DMS79 (cell line): ENCODE results near the gene MSN.

Experiments
- DNase-seq: peaks from one replicate; lab custom pipeline; 2025; lab: John Stamatoyannopoulos, UW

MSN gene

DNA sequence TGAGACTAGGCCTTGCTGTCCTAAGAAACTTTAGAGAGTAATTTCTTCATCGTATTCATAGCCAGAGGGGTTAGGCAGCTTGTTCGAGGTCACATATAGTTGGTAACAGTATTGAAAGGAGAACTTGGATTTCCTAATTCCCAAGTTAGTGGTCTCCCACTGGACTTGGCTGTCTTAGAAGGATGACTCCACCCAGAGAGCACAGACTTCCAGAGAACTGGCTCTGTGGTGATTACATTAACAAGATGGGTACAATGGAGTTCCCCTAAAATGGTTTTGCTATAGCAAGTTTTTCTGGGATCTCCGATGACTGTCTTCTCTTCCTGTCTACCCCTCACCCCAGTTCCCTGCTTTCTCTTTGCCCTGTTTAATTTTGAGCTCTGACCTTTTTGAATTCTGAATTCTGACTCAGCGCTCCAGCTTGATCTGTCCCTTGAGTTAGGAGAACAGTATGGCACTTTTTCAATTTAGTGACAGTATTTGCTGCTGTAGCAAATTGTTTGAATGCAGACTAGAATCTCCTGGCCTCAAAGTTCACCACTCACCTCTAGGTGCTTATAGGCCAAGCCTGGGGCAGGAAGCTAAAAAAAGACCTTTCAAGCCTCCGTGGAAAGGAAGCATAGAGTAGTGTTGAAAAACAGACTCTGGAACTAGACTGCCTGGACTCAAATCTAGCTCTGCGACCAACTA lies 6.9 kb downstream of the MSN start:
- DNase-seq, result no peak

DNA sequence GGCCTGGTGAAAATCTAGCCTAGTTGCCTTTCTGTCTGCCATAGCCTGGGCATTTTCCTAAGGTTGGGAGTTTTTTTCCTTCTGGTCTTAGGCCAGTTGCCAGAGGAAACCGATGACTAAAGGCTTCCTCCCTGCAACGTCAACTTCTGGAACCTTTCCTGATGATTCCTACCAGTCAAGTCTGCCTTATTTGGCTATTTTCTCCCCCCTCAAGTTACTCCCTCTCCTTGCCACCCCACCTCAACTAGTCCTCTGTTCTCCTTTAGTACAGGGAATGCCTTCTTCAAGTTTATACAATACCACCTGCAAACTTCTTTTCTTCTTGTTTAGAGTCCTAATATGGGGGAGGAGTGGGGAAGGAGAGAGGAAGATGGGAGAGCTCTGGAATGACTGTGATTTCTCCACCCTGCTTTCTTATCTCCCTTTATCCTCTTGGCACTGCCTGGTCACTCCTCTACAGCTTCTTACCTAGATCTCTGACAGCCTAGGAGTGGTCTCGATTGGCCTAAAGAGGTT lies 10.6 kb downstream of the MSN start:
- no peak for DNase-seq

DNA sequence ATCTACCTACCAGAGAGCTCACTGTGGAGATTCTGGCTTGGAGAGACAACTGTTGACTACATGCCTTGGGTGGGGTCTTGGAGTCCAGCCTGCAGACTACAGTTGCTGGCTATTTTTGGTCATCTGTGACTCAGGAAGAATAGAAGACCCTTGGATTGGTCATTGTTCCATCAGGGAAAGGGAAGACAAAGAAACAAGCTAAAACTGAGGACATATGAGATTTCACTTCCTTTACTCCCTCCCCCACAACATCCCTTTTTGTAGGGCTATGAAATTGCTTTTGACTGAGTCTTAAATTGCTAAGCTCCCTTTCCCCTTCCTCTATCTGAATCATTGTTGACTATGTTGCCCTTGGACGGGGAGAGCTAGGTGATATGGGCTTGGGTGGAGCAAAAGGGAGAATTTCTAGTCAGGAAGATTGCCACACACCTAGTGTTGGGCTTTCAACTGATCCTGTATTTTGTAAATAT lies 11.7 kb downstream of the MSN start:
- no peak for DNase-seq

DNA sequence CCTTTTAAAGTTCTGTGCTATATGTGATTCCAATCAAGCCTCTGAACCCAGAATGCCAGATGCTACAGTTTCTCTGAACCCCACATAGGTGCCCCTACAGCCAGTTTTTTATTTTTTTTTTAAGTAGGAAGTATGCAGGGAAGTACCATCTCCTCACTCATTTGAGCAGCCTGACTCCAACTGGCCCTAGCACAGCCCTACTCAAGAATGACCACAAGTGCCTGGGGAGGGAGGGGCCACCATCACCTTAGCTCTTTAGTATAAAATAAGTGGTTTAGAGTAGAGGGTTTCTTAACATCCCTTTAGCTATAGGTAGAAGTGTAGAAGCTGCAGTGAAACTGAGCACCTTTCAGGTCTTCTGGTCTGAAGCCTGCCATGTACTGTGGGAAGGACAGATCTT lies 14.4 kb downstream of the MSN start:
- DNase-seq, result no peak

- DNase-seq, result no peak
These were observed 17.7 kb downstream of the MSN start for GRCh38 chrX:65685112-65685511.

- DNase-seq, result no peak
These were observed 18.8 kb downstream of the MSN start for GRCh38 chrX:65686236-65686635.

DNA sequence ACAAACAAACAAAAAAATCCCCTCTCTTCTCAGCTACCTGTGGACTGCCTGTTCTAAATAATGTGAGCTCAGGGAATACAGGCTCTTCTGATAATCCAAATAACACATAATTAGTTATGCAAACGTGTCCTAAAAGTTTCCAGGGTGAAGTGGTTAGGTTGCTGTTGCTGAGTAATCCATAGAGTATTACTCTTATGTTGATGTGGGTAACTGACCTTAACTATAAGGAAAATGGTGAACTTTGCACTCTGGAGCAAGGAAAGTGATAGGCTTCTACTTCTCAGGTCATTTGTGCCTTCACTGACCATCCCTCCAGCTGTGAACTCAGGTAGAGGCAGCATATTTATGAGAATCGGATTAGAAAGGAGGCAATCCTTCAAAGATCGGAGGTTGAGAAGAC lies 19.9 kb downstream of the MSN start:
- no peak for DNase-seq

DNA sequence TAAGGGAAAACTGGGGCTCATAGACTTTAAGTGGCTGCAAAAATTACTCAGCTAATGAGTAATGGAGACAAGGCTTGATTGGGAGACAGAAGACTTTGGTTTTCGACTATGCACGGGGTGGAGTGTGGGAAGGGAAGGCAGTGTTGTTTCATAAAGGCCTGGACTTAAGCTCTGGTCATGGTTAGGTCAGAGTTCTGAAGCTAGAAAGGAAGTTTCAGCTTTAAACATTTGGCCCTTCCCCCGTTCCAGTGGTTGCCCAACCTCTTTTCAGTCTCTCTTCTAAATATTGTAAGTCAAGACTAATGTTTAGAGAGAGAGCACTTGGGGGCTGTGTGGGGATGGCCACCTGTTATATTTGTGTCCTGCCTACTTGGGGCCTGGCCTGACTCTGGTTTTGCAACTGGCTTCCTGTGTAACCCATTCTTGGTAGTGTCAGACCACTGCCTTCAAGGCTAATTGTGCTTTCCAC lies 21.0 kb downstream of the MSN start:
- no peak for DNase-seq

DNA sequence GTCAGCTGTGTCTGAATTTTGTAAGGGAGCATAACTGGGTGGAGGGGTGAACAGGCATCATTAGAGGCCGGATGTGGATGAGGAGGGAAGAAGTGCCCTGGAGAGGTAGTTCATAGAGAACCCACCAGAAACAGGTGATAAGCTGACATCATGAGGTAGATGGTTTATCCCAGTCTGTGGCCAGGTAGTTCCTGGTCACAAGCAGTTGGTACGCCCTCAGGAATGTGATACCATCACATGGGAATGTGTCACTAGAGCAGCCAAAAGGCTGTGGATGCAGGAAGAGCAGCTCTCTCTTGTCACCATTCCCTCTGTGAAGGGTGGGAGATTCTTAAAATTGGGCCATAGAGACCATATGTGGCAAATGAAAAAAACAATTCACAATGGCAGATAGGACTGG lies 21.9 kb downstream of the MSN start:
- no peak for DNase-seq

GRCh38 chrX:65690057-65690855 lies 22.8 kb downstream of the MSN start:
- no peak for DNase-seq

DNA sequence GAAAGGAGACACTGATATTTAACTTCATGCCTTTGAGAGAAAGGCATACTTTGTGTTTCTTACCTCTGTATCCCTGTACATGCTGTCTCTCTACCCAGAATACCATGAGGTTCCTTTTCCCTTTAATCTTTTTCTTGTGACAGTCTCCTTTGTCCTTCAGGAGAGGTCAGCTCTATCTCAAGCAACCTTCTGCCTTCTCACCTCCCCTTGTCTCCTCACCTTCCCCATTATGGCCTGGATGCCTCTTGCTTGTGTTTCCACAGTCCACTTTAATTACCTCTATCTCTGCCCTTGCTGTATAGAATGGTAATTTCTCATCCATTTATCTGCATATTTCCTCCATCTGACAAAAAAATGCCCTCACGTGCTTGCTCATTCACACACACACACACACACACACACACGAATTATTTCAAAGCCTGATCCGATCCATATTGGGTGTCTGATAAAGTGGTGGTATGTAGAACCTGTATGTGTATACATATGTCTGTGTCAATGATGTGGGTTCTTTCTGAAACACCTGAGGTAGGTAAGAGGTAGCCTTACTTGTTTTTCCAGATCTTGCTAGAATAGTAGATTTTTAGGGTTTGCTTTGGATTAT lies 28.5 kb downstream of the MSN start:
- no peak for DNase-seq

- DNase-seq, result no peak
These were observed 29.2 kb downstream of the MSN start for GRCh38 chrX:65696613-65697012.

DNA sequence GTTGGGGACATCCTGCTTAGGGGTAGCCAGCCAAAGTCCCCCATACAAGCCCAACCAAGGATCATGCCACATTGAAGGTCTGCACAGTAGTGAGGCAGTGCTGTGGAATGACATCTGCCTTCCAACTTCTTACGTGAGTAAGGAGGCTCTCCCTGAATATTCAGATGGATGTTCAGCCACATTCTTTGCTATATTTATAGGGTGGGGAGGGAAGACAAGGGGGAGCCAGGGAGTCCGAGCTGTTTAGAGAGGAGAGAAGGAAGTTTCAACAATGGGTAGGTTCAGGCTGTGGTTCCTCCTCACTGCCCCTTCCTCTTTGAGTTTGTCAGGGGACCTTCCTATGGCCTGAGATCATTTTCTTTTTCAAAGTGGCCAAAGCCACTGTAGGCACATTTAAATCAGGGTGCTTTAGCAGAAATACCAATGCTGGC lies 29.8 kb downstream of the MSN start:
- DNase-seq, result no peak

- DNase-seq, result no peak
These were observed 30.7 kb downstream of the MSN start for GRCh38 chrX:65697915-65698796.

GRCh38 chrX:65702956-65703355 lies 35.5 kb downstream of the MSN start:
- no peak for DNase-seq

DNA sequence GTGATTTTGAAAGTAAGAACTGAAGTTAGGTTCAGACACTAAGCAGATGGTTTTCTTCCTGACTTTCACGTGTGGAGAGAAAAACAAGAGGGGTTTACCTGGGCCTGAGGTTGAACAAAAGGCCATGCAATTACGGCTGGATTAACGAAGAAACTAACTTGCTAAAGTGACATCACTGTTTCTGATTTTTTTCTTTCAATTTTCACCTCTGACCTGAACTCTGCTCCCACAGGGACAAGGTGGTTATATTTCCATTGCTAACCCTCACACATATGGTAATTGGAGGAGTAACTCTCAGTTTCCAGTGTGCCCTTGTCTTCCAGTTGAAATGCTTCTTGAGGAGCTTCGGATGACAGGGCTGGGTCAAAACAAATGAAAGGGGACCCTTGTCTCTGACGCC lies 38.0 kb downstream of the MSN start:
- DNase-seq, result no peak

- no peak for DNase-seq
These were observed 38.8 kb downstream of the MSN start for GRCh38 chrX:65706041-65706828.

DNA sequence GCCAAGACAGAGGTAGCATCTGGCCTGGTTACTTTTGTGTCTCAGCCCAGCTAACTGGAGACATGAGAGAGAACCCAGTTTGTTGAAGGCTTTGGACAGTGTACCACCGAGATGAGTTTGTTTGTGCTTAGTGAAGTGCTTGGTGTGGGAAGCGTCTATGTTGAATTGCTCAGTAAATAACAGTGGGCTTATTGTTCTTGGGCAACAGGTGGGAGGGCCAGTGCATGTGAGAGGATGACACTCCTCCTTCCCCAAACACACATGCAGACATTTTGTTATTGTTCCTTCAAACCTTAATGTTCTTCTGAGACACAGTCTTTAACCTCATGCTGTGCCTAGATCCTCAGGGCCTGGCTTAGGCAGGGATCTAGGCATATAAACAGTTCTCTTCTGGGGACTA lies 39.7 kb downstream of the MSN start:
- DNase-seq, result no peak

DNA sequence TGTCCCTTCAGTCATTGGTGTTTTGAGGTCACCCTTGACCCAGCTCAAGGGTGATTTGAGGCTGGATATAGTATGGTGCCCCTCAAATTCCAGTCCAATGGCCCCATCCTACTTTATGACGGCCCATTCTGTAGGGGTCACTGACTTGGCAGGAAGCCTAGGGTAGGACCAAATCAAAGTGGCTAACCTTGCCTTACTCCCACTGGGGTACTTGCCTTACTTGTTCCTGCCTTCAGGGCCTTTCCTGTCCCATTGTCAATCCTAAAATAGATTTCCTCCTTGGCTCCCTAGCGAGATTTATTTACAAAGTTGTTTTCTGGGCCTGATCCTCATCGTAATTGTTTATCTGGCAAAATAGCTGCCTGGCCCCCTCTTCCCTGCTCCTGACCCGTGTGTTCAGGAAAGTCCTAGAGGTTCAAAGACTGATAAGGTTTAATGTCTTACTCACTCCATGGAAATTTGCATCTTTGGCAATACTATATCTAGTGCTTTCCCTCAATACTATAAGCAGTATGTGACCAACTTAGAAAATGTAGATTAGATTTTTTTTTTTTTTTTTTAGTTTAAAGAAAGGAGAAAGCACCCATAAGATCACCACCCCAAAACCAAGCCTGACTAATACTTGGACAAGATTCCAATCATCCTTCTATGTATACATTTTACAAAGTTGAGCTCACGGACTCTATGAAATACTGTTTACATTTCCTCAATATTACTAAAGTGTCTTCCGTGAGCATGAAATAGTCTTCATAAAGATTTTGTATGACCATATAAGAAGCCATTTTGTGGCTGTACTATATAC lies 44.8 kb downstream of the MSN start:
- no peak for DNase-seq

DNA sequence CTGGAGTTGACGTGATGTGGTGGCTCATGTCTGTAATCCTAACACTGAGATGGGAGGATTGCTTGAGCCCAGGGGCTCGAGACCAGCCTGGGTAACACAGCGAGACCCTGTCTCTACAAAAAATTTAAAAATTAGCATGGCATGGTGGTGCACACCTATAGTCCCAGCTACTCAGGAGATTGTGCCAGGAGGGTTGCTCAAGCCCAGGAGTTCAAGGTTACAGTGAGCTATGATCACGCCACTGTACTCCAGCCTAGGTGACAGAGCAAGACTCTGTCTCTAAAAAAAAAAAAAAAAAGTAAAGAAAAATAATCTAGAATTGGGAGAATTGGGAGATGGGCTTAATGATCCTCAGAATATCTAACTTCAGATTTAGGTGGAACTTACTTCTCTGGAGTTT lies 51.1 kb downstream of the MSN start:
- no peak for DNase-seq
